NOMO-1 (cell line): ENCODE measurements around the gene ATP8A1.
"Not testable (repeated sequence)": the region's sequence is repeated elsewhere in the genome, so short reads cannot be mapped to it uniquely, and the experiment has no call there.

ENCODE experiments used
- DNase-seq, 2 experiments: peaks; one replicate each; lab custom pipeline; 2025; ENCODE audit not compliant: unreplicated experiment in 2 of 2; lab: John Stamatoyannopoulos, UW

Gene ATP8A1

GRCh38 chr4:42652529-42653231 lies 4.2 kb downstream of the ATP8A1 start:
- not testable (repeated sequence) for DNase-seq

DNA sequence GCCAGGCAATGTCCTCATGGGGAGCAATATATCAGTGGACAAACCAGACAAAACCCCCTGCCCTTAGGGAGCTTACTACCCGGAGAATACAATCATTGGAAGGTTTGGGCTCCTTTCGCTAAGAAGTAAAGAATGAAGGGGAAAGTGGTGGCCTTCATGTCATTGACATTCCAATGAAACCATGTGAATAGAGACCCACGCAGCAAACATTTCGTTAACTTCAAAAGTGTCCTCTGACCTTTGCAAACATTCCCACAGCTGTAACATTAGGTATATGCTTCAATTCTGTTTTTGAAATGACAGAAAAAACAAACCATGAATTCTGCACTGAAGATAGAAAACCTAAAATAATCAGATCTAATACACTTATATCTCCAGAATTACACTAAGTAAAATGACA lies 7.0 kb downstream of the ATP8A1 start:
- no peak for DNase-seq

- DNase-seq = no peak
Observed at GRCh38 chr4:42646999-42647541, 9.8 kb downstream of the ATP8A1 start.

DNA sequence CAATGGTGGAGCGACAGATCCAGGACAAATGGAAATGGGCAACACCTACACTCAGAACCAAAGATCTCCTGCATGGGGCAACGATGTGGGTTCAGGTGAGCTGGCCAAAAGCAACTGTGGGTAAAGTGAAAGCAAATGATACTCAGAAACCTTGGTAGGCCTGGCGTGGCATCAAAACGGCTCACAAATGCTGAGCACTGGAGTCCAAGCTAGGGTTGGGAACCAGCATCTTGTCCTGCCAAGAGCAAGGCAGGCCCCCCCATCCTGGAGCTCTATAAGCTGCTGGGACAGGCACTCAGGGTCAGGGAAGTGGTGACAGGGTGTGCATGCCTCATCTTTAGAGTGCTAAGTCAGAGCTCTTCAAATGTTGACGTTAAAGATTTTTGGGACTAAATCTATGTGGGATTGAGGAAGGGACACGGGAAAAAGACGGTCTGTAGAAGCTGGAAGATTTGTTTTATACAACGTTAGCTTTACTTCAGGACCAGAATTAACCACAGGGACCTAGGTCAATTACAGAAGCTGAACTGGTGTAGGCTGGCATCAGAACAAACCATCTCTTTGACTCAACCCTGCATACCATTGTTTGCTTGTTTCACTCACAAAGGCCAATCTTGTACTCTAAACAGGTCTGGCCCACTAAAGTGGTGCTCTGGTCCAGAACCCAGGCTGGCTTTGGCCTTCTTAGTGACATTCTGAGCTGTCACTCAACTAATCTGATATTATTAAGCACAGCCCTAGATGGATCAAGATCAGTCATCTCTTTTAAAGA lies 10.7 kb downstream of the ATP8A1 start:
- DNase-seq = no peak

DNA sequence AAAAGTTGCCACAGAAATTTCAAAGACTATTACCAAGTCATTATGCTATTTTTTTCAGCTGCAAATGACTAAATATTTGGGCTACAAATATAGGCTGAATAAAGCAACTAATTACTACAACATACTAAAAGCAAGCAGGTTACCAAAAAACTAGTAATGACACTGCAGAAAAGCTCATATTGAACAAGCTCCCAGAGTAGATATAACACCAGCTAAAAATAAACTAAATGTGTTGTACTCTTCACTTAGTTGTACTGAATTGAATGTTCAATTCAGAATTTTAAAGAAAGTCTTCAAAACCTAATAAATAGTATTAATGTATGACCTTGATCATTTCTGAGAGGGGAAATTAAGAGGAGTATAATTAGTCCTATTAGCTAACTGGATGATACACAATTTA lies 12.0 kb downstream of the ATP8A1 start:
- DNase-seq = no peak

- no peak for DNase-seq
Observed at GRCh38 chr4:42643685-42644084, 13.2 kb downstream of the ATP8A1 start.

- no peak for DNase-seq
Observed at GRCh38 chr4:42642845-42643615, 13.9 kb downstream of the ATP8A1 start.

DNA sequence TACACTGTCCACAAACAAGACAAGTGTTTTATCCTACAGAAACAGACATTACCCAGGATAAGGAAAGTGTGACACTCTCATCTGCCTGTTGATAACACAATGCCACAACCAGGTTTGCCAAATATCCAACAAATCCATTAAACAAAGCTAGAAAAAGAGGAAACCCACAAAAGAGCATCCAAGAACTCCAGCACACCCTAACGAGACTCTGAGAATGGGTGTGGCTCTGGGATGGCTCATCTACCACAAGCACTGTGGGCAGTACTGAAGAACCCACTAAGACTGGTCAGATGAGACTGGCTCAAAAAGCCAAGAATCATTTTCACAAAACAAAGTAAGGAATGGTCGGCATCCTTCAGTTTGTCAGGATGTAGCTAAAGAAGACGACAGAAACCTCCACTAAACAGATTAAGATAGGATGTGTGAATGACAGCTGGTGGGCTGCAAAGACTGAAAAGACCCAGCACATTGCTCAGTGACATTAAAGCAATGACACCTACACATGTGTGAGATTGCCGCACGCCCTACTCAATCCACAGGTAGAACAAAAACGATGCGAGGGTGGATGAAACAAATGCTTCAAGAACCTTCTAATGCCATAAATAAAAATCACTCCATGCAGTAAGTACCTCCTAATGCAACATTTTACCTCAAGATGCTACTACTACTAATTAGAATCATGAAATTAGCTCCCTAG lies 14.7 kb downstream of the ATP8A1 start:
- no peak for DNase-seq

- no peak for DNase-seq
Observed at GRCh38 chr4:42641656-42642055, 15.2 kb downstream of the ATP8A1 start.

GRCh38 chr4:42641161-42641560 lies 15.7 kb downstream of the ATP8A1 start:
- no peak for DNase-seq

GRCh38 chr4:42640613-42641012 lies 16.3 kb downstream of the ATP8A1 start:
- DNase-seq = no peak

GRCh38 chr4:42638993-42639392 lies 17.9 kb downstream of the ATP8A1 start:
- DNase-seq = no peak

GRCh38 chr4:42638321-42638720 lies 18.6 kb downstream of the ATP8A1 start:
- DNase-seq = no peak

DNA sequence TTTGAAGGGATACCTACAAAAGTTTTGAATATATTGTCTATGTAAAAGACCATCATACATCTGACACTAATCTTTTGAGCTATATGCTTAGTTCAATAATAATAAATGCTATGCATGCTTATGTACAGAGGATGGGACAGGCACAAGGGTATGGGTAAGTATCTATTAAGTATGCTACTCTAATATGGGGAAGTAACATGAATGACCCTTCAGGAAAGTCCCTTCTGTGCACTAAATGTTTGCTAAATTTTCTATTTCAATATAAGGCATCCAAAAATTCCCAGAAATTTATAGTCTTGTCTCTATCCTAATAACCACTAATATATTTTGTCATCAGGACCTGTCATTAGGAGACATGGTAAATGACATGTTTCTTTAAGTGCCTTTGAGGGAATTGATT lies 19.0 kb downstream of the ATP8A1 start:
- DNase-seq = no peak

GRCh38 chr4:42637104-42637503 lies 19.8 kb downstream of the ATP8A1 start:
- DNase-seq = no peak

DNA sequence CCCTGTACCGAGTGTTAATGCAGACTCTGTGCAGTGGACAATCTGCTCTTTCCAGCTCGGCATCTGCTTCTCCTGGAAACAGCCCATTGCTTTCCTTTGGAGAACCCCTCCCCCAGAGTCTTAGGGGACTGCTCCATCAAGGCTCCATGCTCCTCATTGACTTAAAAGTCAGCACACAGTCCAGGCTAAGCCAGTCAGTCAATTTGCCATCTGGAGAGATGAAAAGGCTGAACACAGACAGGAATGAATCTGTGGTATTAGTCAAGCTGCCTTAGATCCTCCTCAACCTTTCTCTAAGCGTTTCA lies 20.3 kb downstream of the ATP8A1 start:
- DNase-seq = no peak

DNA sequence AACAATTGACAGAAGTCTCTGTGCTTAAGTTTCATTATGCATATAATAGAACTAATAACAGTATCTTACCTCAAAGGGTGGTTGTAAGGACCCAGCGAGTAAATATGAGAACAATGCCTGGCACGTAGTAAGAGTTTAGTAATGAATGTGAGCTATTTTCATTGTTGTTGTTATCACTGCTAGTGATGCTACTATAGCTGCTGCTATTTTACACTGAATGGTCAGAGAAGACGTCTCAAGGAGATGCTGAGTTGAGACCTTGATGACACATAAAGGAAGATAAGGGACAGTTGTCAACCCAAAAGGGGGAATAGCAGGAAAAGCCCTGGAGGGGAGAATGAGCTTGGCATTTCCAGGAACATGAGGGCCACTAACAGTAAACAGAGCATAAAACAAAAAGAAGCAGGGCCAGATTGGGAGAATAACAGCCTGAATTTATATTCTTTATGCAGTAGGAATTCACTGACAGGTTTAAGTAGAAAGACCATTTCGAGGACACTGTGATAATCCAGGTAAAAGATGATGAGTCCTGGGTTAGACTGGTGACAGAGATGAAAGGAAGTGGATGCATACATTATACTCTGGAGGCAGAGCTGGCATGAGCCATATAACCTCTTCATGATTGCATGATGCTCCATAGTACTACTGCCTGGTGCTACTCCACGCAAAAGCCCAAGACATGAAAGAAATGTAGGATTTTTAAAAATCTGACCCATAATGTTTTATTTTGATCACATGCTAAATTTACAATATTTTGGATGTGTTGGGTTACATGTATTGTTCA lies 23.1 kb downstream of the ATP8A1 start:
- no peak for DNase-seq

DNA sequence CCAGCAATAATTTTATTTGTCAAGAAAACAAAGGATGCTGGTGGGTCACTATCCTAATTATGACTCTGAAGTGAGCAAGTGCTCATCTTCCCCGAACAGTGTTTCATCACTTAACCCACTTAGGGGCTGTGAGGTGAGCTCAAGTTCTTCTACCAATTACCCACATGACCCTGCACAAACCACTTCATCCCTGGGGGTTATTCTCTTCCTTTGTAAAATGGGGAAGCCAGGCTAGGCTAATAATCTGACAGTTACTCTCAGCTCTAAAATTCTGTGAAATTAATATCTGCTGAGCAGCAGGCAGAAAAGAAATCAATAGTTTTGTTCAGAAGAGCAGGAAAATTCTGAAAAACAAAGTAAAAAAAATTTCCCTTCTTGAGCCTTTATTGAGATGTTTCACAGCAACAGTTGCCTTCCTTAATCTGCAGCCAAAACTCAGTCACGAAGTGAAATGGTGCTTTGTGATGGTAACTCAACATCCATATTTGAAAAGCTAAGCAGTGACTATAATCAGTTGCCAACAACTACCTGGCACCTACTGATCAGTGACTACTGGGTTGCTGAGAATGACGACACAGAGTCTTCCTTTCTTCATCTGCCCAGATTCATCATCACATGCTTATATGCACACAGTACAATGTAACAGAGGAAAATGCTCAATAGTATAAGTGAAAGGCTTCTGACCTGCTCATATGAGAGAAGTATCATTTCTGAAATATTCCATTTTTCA lies 24.1 kb downstream of the ATP8A1 start:
- no peak for DNase-seq

GRCh38 chr4:42630908-42631307 lies 26.0 kb downstream of the ATP8A1 start:
- DNase-seq = no peak

GRCh38 chr4:42628740-42629139 lies 28.2 kb downstream of the ATP8A1 start:
- DNase-seq = no peak
